ENCODE measurements around the gene WWOX.

WWOX gene

GRCh38 chr16:79061181-79061580 lies 961.7 kb downstream of the WWOX start:
- in situ Hi-C loops (cut with HindIII; ENCODE audit: low sequenced_read_pairs): no loop called here

GRCh38 chr16:79062336-79062735 lies 962.9 kb downstream of the WWOX start:
- in situ Hi-C loops (cut with HindIII; ENCODE audit: low sequenced_read_pairs): no loop called here

GRCh38 chr16:79062821-79063220 lies 963.4 kb downstream of the WWOX start:
- in situ Hi-C loops (cut with HindIII; ENCODE audit: low sequenced_read_pairs): no loop called here

- in situ Hi-C loops (cut with HindIII; ENCODE audit: low sequenced_read_pairs): no loop called here
Observed at GRCh38 chr16:79064256-79064972, 965.0 kb downstream of the WWOX start.

GRCh38 chr16:79066561-79066960 lies 967.1 kb downstream of the WWOX start:
- in situ Hi-C loops (cut with HindIII; ENCODE audit: low sequenced_read_pairs): no loop called here

GRCh38 chr16:79067600-79067999 lies 968.1 kb downstream of the WWOX start:
- in situ Hi-C loops (cut with HindIII; ENCODE audit: low sequenced_read_pairs): no loop called here

GRCh38 chr16:79069121-79069520 lies 969.7 kb downstream of the WWOX start:
- in situ Hi-C loops (cut with HindIII; ENCODE audit: low sequenced_read_pairs): no loop called here

GRCh38 chr16:79069633-79070032 lies 970.2 kb downstream of the WWOX start:
- in situ Hi-C loops (cut with HindIII; ENCODE audit: low sequenced_read_pairs): no loop called here

GRCh38 chr16:79071424-79071823 lies 972.0 kb downstream of the WWOX start:
- in situ Hi-C loops (cut with HindIII; ENCODE audit: low sequenced_read_pairs): no loop called here

- in situ Hi-C loops (cut with HindIII; ENCODE audit: low sequenced_read_pairs): no loop called here
Observed at GRCh38 chr16:79072517-79072916, 973.1 kb downstream of the WWOX start.

- in situ Hi-C loops (cut with HindIII; ENCODE audit: low sequenced_read_pairs): no loop called here
Observed at GRCh38 chr16:79073566-79073965, 974.1 kb downstream of the WWOX start.

- in situ Hi-C loops (cut with HindIII; ENCODE audit: low sequenced_read_pairs): no loop called here
Observed at GRCh38 chr16:79074541-79074940, 975.1 kb downstream of the WWOX start.

GRCh38 chr16:79074951-79075350 lies 975.5 kb downstream of the WWOX start:
- in situ Hi-C loops (cut with HindIII; ENCODE audit: low sequenced_read_pairs): no loop called here

GRCh38 chr16:79076047-79076767 lies 976.8 kb downstream of the WWOX start:
- in situ Hi-C loops (cut with HindIII; ENCODE audit: low sequenced_read_pairs): no loop called here

GRCh38 chr16:79077346-79077745 lies 977.9 kb downstream of the WWOX start:
- in situ Hi-C loops (cut with HindIII; ENCODE audit: low sequenced_read_pairs): no loop called here

GRCh38 chr16:79079656-79080420 lies 980.4 kb downstream of the WWOX start:
- in situ Hi-C loops (cut with HindIII; ENCODE audit: low sequenced_read_pairs): no loop called here

- in situ Hi-C loops (cut with HindIII; ENCODE audit: low sequenced_read_pairs): no loop called here
Observed at GRCh38 chr16:79081297-79082066, 982.0 kb downstream of the WWOX start.

GRCh38 chr16:79082970-79083369 lies 983.5 kb downstream of the WWOX start:
- in situ Hi-C loops (cut with HindIII; ENCODE audit: low sequenced_read_pairs): no loop called here

- in situ Hi-C loops (cut with HindIII; ENCODE audit: low sequenced_read_pairs): no loop called here
Observed at GRCh38 chr16:79083508-79084299, 984.2 kb downstream of the WWOX start.

GRCh38 chr16:79088971-79089370 lies 989.5 kb downstream of the WWOX start:
- in situ Hi-C loops (cut with HindIII; ENCODE audit: low sequenced_read_pairs): no loop called here
